HCT116 (cell line): Measurements from ENCODE around the gene BMP4. TPM values are rescaled to one million over a fixed set of nuclear protein-coding genes. Genes with fewer than 3 reads are reported as not detected.
A peak's percentile ranks its signal among the peaks of the same experiment; 100 is the strongest.

Experiments
- ATAC-seq: fragments of 200-7000 bp; cut with Tn5 transposase; 2 replicates; pipeline ENCODE4 v1.9.1; 2020; ENCODE audit warnings: mild to moderate bottlenecking, moderate library complexity
- BruUV-seq: library from RNA; stranded (reverse); fragments of 400-500 nt; replicated peaks from 2 replicates; lab custom pipeline; 2021; lab: Mats Ljungman, UMichigan
- CTCF ChIA-PET: fragments of 300-600 bp; sonication (Branson Sonifier 250); formaldehyde crosslinking; loops from one replicate; lab custom pipeline; 2021; ENCODE audit warnings: antibody characterized with exemption; lab: Charles Lee
- POLR2A ChIA-PET: fragments of 300-600, 350-600 bp; sonication (Branson Sonifier 250); formaldehyde crosslinking; loops from one replicate; lab custom pipeline; 2021; ENCODE audit warnings: antibody characterized with exemption; lab: Charles Lee
- RAD21 ChIA-PET, 2 experiments: fragments of 300-600 bp; sonication (Branson Sonifier 250); formaldehyde crosslinking; loops; one replicate each; lab custom pipeline; 2023; ENCODE audit warnings: low total read pairs in 2 of 2; ENCODE audit not compliant: uncharacterized antibody in 2 of 2, unreplicated experiment in 2 of 2, low non-redundant PET in 1 of 2; lab: Charles Lee
- DNase-seq: peaks from one replicate; pipeline ENCODE4 v3.0.0-alpha.2; 2010; ENCODE audit warnings: low read depth, low spot score
- H2AFZ ChIP-seq: fragments of 200-600 bp; shearing (Covaris generic), sonication (generic); 2 replicates; pipeline ENCODE4 v1.6.1; 2017; ENCODE audit warnings: low read depth, mixed run types, mixed read lengths, antibody characterized with exemption, low read length; ENCODE audit not compliant: poor library complexity, severe bottlenecking
- H3K27ac ChIP-seq: 2 replicates; pipeline ENCODE4 v1.5.1; 2012; ENCODE audit warnings: low read depth, low read length
- H3K27me3 ChIP-seq: fragments of 200-600 bp; sonication (generic); 2 replicates; pipeline ENCODE4 v1.6.1; 2016; ENCODE audit warnings: mixed run types, low read length, mixed read lengths; ENCODE audit not compliant: insufficient read depth
- H3K36me3 ChIP-seq, 2 experiments: fragments of 200-500 bp in 1 of 2; fragments of 200-600 bp in 1 of 2; sonication (Bioruptor generic) in 1 of 2; sonication (generic) in 1 of 2; 2 replicates each; pipeline versions ENCODE4 v1.5.1 to v1.6.1; 2014 to 2016; ENCODE audit warnings: low read length in 2 of 2, inconsistent platforms in 1 of 2, mixed read lengths in 1 of 2, mixed run types in 1 of 2; ENCODE audit not compliant: insufficient read depth in 2 of 2, control insufficient read depth in 1 of 2
- H3K4me1 ChIP-seq, 2 experiments: fragments of 200-600 bp in 1 of 2; sonication (generic) in 1 of 2; 2 replicates each; pipeline versions ENCODE4 v1.5.1 to v1.6.1; 2012 to 2017; ENCODE audit warnings: low read length in 2 of 2, inconsistent platforms in 1 of 2, mild to moderate bottlenecking in 1 of 2, mixed read lengths in 1 of 2, mixed run types in 1 of 2, moderate library complexity in 1 of 2; ENCODE audit not compliant: insufficient read depth in 2 of 2, control insufficient read depth in 1 of 2
- H3K4me2 ChIP-seq: fragments of 200-600 bp; sonication (generic); 2 replicates; pipeline ENCODE4 v1.6.1; 2017; ENCODE audit warnings: mixed run types, low read length, mixed read lengths
- H3K4me3 ChIP-seq, 2 experiments: fragments of 200-600 bp in 1 of 2; sonication (generic) in 1 of 2; replicated peaks in 1 of 2; 2 replicates each; pipeline ENCODE4 v1.5.1; 2011 to 2016; ENCODE audit warnings: low read length in 2 of 2, control low read depth in 1 of 2, low read depth in 1 of 2, mild to moderate bottlenecking in 1 of 2, mixed read lengths in 1 of 2, mixed run types in 1 of 2
- H3K79me2 ChIP-seq: fragments of 200-600 bp; sonication (generic); 2 replicates; pipeline ENCODE4 v1.6.1; 2017; ENCODE audit warnings: mild to moderate bottlenecking, mixed run types, low read length, moderate library complexity, mixed read lengths; ENCODE audit not compliant: insufficient read depth
- H3K9ac ChIP-seq: fragments of 200-600 bp; sonication (generic); 2 replicates; pipeline ENCODE4 v1.6.1; 2016; ENCODE audit warnings: low read length, mixed read lengths
- H3K9me2 ChIP-seq: fragments of 200-600 bp; sonication (generic), shearing (Covaris generic); 2 replicates; pipeline ENCODE4 v1.6.1; 2017; ENCODE audit warnings: mixed run types, mild to moderate bottlenecking, moderate library complexity; ENCODE audit not compliant: insufficient read depth
- H3K9me3 ChIP-seq, 2 experiments: fragments of 200-500 bp in 1 of 2; fragments of 200-600 bp in 1 of 2; sonication (Bioruptor generic) in 1 of 2; sonication (generic) in 1 of 2; 2 replicates each; pipeline ENCODE4 v1.6.1; 2014 to 2017; ENCODE audit warnings: low read length in 2 of 2, mixed read lengths in 2 of 2, inconsistent platforms in 1 of 2, low read depth in 1 of 2, mild to moderate bottlenecking in 1 of 2, mixed run types in 1 of 2, moderate library complexity in 1 of 2; ENCODE audit not compliant: control insufficient read depth in 1 of 2, insufficient read depth in 1 of 2
- H4K20me1 ChIP-seq: fragments of 200-600 bp; sonication (generic), shearing (Covaris generic); 2 replicates; pipeline ENCODE4 v1.6.1; 2017; ENCODE audit warnings: mixed run types, mild to moderate bottlenecking, moderate library complexity; ENCODE audit not compliant: insufficient read depth
- ATF3 ChIP-seq: IDR thresholded peaks from 2 replicates; pipeline ENCODE4 v1.6.1; 2012
- CEBPB ChIP-seq: IDR thresholded peaks from 2 replicates; pipeline ENCODE4 v1.6.1; 2012; ENCODE audit warnings: low read depth
- CTCF ChIP-seq, 3 experiments: fragments of 200-600 bp in 1 of 3; sonication (generic) in 1 of 3; IDR thresholded peaks in 2 of 3; conservative IDR thresholded peaks in 1 of 3; 2 replicates each; pipeline ENCODE4 v1.5.1; 2012 to 2017; ENCODE audit warnings: low read depth in 2 of 3, low read length in 2 of 3, antibody characterized with exemption in 1 of 3, borderline replicate concordance in 1 of 3, control low read depth in 1 of 3, mild to moderate bottlenecking in 1 of 3, mixed read lengths in 1 of 3, mixed run types in 1 of 3, moderate library complexity in 1 of 3; ENCODE audit not compliant: insufficient read depth in 1 of 3
- EGR1 ChIP-seq: IDR thresholded peaks from 2 replicates; pipeline ENCODE4 v1.6.1; 2012; ENCODE audit warnings: low read depth
- ELF1 ChIP-seq: IDR thresholded peaks from 2 replicates; pipeline ENCODE4 v1.6.1; 2012; ENCODE audit warnings: low read depth, borderline replicate concordance
- EZH2 ChIP-seq: fragments of 200-600 bp; sonication (generic); IDR thresholded peaks from 2 replicates; pipeline ENCODE4 v1.6.1; 2017; ENCODE audit warnings: antibody characterized with exemption, mixed run types
- EZH2phosphoT487 ChIP-seq: fragments of 200-600 bp; IDR thresholded peaks from 2 replicates; pipeline ENCODE4 v1.6.1; 2018; ENCODE audit warnings: antibody characterized with exemption, borderline replicate concordance
- JUND ChIP-seq: IDR thresholded peaks from 2 replicates; pipeline ENCODE4 v1.6.1; 2012
- MAX ChIP-seq: IDR thresholded peaks from 2 replicates; pipeline ENCODE4 v1.6.1; 2012
- POLR2A ChIP-seq: IDR thresholded peaks from 2 replicates; pipeline ENCODE4 v1.7.0; 2011; ENCODE audit warnings: borderline replicate concordance; ENCODE audit not compliant: insufficient read depth, insufficient read length; ENCODE audit errors: extremely low read depth
- RAD21 ChIP-seq: IDR thresholded peaks from 2 replicates; pipeline ENCODE4 v1.6.1; 2012; ENCODE audit warnings: low read depth, mild to moderate bottlenecking
- REST ChIP-seq: IDR thresholded peaks from 2 replicates; pipeline ENCODE4 v1.6.1; 2012; ENCODE audit warnings: low read depth
- SIN3A ChIP-seq: IDR thresholded peaks from 2 replicates; pipeline ENCODE4 v1.6.1; 2012; ENCODE audit warnings: low read depth
- SP1 ChIP-seq: IDR thresholded peaks from 2 replicates; pipeline ENCODE4 v1.6.1; 2012; ENCODE audit warnings: low read depth
- SRF ChIP-seq: IDR thresholded peaks from 2 replicates; pipeline ENCODE4 v1.6.1; 2012; ENCODE audit warnings: low read depth
- TCF7L2 ChIP-seq: IDR thresholded peaks from 2 replicates; pipeline ENCODE4 v1.7.0; 2011; ENCODE audit warnings: borderline replicate concordance, inconsistent platforms; ENCODE audit not compliant: insufficient read depth, insufficient read length; ENCODE audit errors: extremely low read depth
- ZBTB33 ChIP-seq: IDR thresholded peaks from 2 replicates; pipeline ENCODE4 v1.6.1; 2011; ENCODE audit warnings: mild to moderate bottlenecking, low read length, moderate library complexity; ENCODE audit not compliant: insufficient replicate concordance; ENCODE audit errors: extremely low read depth
- ZFX ChIP-seq: fragments of 450-650 bp; IDR thresholded peaks from 2 replicates; pipeline ENCODE4 v1.6.1; 2017
- ZNF274 ChIP-seq: fragments of 200-500 bp; sonication (Bioruptor generic); IDR thresholded peaks from 2 replicates; pipeline ENCODE4 v1.6.1; 2014; ENCODE audit warnings: mild to moderate bottlenecking, low read depth, low read length, inconsistent platforms
- intact Hi-C: fragments of 100-400 bp; cut with micrococcal nuclease; formaldehyde crosslinking; loops from 2 replicates; pipeline ENCODE4 v1.10.0; 2022
- total RNA-seq: library from RNA; stranded (reverse); gene quantifications from one replicate; pipeline ENCODE4 v1.2.1, GENCODE V29; 2021; ENCODE audit not compliant: unreplicated experiment

Gene BMP4
- total RNA-seq, 1 experiment from 2014 or later: 145 TPM

- Histone ChIP-seq H3K9ac (peak overlapping the region; percentile 82), H4K20me1 (peaks cover 6% of the 10 kb centered on the region; the same call in 1 of the 2 replicates), H3K27ac (peak overlapping the region; percentile 98), H3K9me2 (no peaks in the 10 kb centered on the region), H3K79me2 (peaks cover 59% of the 10 kb centered on the region), H3K36me3 (peaks cover 22 to 23% of the 10 kb centered on the region in 2 experiments)
- no peak for DNase-seq
- intact Hi-C loops: loop anchor here (2.0 kb wide), 1 partner anchor 219 kb away; no protein-coding TSS in a partner anchor
- CTCF ChIA-PET: interaction anchor here (1.1 to 2.3 kb wide), 6 partner anchors 45 to 556 kb away, joined by 3 to 8 read pairs (median 5); no protein-coding TSS in a partner anchor
- TF ChIP-seq CEBPB (no peak), TCF7L2 (no peak), CTCF (IDR thresholded peaks at IDR 0.05 in 2 of 3, conservative IDR thresholded peaks at IDR 0.05 in 1 of 3; ENCODE audit: borderline replicate concordance in 1 of 3, insufficient read depth in 1 of 3, low read depth in 2 of 3, low read length in 2 of 3) (no peak), SIN3A (no peak), RAD21 (no peak), ATF3 (no peak), EGR1 (no peak), POLR2A (no peak), SP1 (no peak), EZH2phosphoT487 (no peak), ZFX (no peak), ELF1 (no peak), EZH2 (no peak), SRF (no peak), REST (no peak), MAX (no peak), JUND (no peak), ZBTB33 (no peak), ZNF274 (no peak)
- TF ChIP-seq, all 23 proteins: peak for 0
- Histone ChIP-seq H3K4me2 (peak overlapping the region; percentile 99), H3K4me1 (peaks cover 30 to 45% of the 10 kb centered on the region in 2 experiments), H3K9me3 (no peaks in the 10 kb centered on the region), H2AFZ (no peak overlapping the region), H3K4me3 (peak overlapping the region; percentile 84 to 94), H3K27me3 (no peaks in the 10 kb centered on the region)
- ATAC-seq: peak; percentile 39
- POLR2A ChIA-PET: interaction anchor here (1.2 to 2.1 kb wide), 3 partner anchors 13 to 222 kb away, joined by 3 to 9 read pairs (median 6); no protein-coding TSS in a partner anchor
- RAD21 ChIA-PET: interaction anchor here in 1 of 2 experiments (1.3 kb wide), 1 partner anchor 20 kb away, joined by 6 read pairs; no protein-coding TSS in a partner anchor
- BruUV-seq: no TSS peak
Observed at GRCh38 chr14:53955671-53956426, 776 bp downstream of the BMP4 start.
